A673 (cell line): ENCODE measurements around the gene HOXC12.

ENCODE experiments used
- EZH2 ChIP-seq: fragments of 200-600 bp; sonication (generic); IDR thresholded peaks from 2 replicates; pipeline ENCODE4 v1.6.1; 2017; ENCODE audit warnings: borderline replicate concordance, low read depth, mild to moderate bottlenecking, mixed read lengths, antibody characterized with exemption, low read length; ENCODE audit not compliant: poor library complexity, severe bottlenecking
- TF ChIP-seq, protein P1 (sequence below): fragments of 300-800, 200-600 bp; sonication (generic); conservative IDR thresholded peaks from 2 replicates; pipeline ENCODE4 v1.5.1; 2017; ENCODE audit warnings: low read depth, mild to moderate bottlenecking, antibody characterized with exemption, low read length, moderate library complexity, mixed read lengths

DNA sequence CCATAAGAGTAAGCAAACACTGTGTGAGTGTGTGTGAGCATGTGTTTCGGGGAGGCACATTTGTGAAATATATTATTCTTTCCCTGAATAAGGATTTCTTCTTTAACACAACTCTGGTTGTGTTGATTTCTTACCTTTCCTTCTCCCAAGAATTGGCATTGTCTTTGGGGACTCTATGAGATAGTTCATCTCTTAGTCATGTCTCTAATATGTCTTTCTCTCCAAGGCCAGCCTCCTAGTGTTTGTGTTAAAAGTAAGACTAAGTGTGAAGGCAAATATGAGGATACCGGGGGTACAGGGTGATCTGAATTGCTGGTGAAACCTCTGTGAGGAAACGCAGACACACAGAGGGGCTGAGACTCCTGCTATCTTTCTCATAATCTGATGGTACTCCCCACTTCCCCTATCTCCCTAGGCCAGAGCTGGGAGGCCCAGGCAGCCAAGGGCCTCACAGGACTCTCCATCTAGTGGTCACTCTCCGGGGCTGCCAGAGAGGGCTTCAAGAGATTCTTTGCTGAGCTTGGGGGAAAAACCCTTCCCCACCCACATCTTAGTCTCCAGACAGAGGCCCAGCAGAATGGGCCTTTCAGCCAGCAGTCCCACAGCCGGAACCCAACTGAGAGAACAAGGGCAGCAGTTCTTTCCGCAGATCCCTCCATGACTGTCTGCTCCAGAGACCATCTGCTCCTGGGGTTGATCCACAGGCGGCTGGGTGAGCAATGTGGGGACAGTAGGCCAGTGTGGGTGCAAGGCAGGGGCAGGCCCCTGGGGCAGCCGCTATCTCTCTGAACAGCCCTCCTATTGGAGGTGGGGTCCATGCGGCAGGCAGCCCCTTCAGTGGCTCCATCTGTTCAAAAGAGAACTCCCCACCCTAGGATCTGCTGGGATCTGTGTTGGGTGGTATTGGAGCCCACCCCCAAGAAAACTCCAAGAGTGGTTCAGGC lies 5.8 kb upstream of the HOXC12 start:
- TF ChIP-seq EZH2, result no peak
- TF ChIP-seq, protein P1, sequence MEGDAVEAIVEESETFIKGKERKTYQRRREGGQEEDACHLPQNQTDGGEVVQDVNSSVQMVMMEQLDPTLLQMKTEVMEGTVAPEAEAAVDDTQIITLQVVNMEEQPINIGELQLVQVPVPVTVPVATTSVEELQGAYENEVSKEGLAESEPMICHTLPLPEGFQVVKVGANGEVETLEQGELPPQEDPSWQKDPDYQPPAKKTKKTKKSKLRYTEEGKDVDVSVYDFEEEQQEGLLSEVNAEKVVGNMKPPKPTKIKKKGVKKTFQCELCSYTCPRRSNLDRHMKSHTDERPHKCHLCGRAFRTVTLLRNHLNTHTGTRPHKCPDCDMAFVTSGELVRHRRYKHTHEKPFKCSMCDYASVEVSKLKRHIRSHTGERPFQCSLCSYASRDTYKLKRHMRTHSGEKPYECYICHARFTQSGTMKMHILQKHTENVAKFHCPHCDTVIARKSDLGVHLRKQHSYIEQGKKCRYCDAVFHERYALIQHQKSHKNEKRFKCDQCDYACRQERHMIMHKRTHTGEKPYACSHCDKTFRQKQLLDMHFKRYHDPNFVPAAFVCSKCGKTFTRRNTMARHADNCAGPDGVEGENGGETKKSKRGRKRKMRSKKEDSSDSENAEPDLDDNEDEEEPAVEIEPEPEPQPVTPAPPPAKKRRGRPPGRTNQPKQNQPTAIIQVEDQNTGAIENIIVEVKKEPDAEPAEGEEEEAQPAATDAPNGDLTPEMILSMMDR, result no peak
